Measurements from ENCODE around the gene SEZ6L.

SEZ6L gene

GRCh38 chr22:26418620-26419019 is 249.4 kb downstream of the SEZ6L start:
- Histone ChIP-seq H3K9ac (ENCODE audit: low read length in 2 of 2) (no peak overlapping the region), H3K4me1 (ENCODE audit: control insufficient read depth, insufficient read depth, low read length) (peaks cover 17% of the 10 kb centered on the region), H3K9me3 (ENCODE audit: control insufficient read depth in 2 of 2, low read length in 2 of 2) (peaks cover 0 to 3% of the 10 kb centered on the region in 2 donors), H3K27ac (ENCODE audit: low read length) (peak overlapping the region; percentile 33), H3K27me3 (ENCODE audit: control insufficient read depth in 1 of 2, insufficient read depth in 2 of 2, low read length in 2 of 2) (no peaks in the 10 kb centered on the region), H3K36me3 (ENCODE audit: control insufficient read depth in 2 of 2, insufficient read depth in 2 of 2, low read length in 2 of 2) (no peaks in the 10 kb centered on the region), H3K4me3 (ENCODE audit: low read length in 2 of 2) (no peak overlapping the region)

- Histone ChIP-seq H3K9ac (ENCODE audit: low read length in 2 of 2) (no peak overlapping the region), H3K36me3 (ENCODE audit: control insufficient read depth in 2 of 2, insufficient read depth in 2 of 2, low read length in 2 of 2) (no peaks in the 10 kb centered on the region), H3K9me3 (ENCODE audit: control insufficient read depth in 2 of 2, low read length in 2 of 2) (peaks cover 0 to 3% of the 10 kb centered on the region in 2 donors), H3K4me1 (ENCODE audit: control insufficient read depth, insufficient read depth, low read length) (peaks cover 14% of the 10 kb centered on the region), H3K4me3 (ENCODE audit: low read length in 2 of 2) (no peak overlapping the region), H3K27me3 (ENCODE audit: control insufficient read depth in 1 of 2, insufficient read depth in 2 of 2, low read length in 2 of 2) (no peaks in the 10 kb centered on the region), H3K27ac (ENCODE audit: low read length) (no peak overlapping the region)
Observed at GRCh38 chr22:26426924-26427323, 257.7 kb downstream of the SEZ6L start.

GRCh38 chr22:26428515-26429457 is 259.5 kb downstream of the SEZ6L start, which contains the start of gene ASPHD2:
TSS of gene ASPHD2 (plus strand) at chr22:26429260. CDS start at chr22:26433616, 4,356 bp downstream.
- peaks cover 14% of the 10 kb centered on the region for H3K4me1 ChIP-seq (ENCODE audit: control insufficient read depth, insufficient read depth, low read length)
- H3K4me3 ChIP-seq (ENCODE audit: low read length in 2 of 2): peak within 1 kb of the TSS; percentile 67 to 80
- peak within 1 kb of the TSS; percentile 75 for H3K27ac ChIP-seq (ENCODE audit: low read length)
- H3K9me3 ChIP-seq (ENCODE audit: control insufficient read depth in 2 of 2, low read length in 2 of 2): no peaks in the 10 kb centered on the region
- H3K9ac ChIP-seq (ENCODE audit: low read length in 2 of 2): peak within 1 kb of the TSS; percentile 69 to 84
- no peaks in the 10 kb centered on the region for H3K27me3 ChIP-seq (ENCODE audit: control insufficient read depth in 1 of 2, insufficient read depth in 2 of 2, low read length in 2 of 2)
- no peaks in the 10 kb centered on the region for H3K36me3 ChIP-seq (ENCODE audit: control insufficient read depth in 2 of 2, insufficient read depth in 2 of 2, low read length in 2 of 2)

- H3K36me3 ChIP-seq (ENCODE audit: control insufficient read depth in 2 of 2, insufficient read depth in 2 of 2, low read length in 2 of 2): no peaks in the 10 kb centered on the region
- H3K9ac ChIP-seq (ENCODE audit: low read length in 2 of 2): peak overlapping the region in 1 of 2 donors; percentile 38
- H3K4me1 ChIP-seq (ENCODE audit: control insufficient read depth, insufficient read depth, low read length): peaks cover 14% of the 10 kb centered on the region
- no peaks in the 10 kb centered on the region for H3K9me3 ChIP-seq (ENCODE audit: control insufficient read depth in 2 of 2, low read length in 2 of 2)
- peak overlapping the region in 1 of 2 donors; percentile 80 for H3K4me3 ChIP-seq (ENCODE audit: low read length in 2 of 2)
- no peaks in the 10 kb centered on the region for H3K27me3 ChIP-seq (ENCODE audit: control insufficient read depth in 1 of 2, insufficient read depth in 2 of 2, low read length in 2 of 2)
- no peak overlapping the region for H3K27ac ChIP-seq (ENCODE audit: low read length)
Observed at GRCh38 chr22:26429458-26430286, 260.4 kb downstream of the SEZ6L start.

GRCh38 chr22:26430600-26430999 is 261.3 kb downstream of the SEZ6L start:
- Histone ChIP-seq H3K27me3 (ENCODE audit: control insufficient read depth in 1 of 2, insufficient read depth in 2 of 2, low read length in 2 of 2) (no peaks in the 10 kb centered on the region), H3K4me1 (ENCODE audit: control insufficient read depth, insufficient read depth, low read length) (peaks cover 14% of the 10 kb centered on the region), H3K27ac (ENCODE audit: low read length) (no peak overlapping the region), H3K9me3 (ENCODE audit: control insufficient read depth in 2 of 2, low read length in 2 of 2) (no peaks in the 10 kb centered on the region), H3K4me3 (ENCODE audit: low read length in 2 of 2) (no peak overlapping the region), H3K9ac (ENCODE audit: low read length in 2 of 2) (no peak overlapping the region), H3K36me3 (ENCODE audit: control insufficient read depth in 2 of 2, insufficient read depth in 2 of 2, low read length in 2 of 2) (no peaks in the 10 kb centered on the region)

- H3K27me3 ChIP-seq (ENCODE audit: control insufficient read depth in 1 of 2, insufficient read depth in 2 of 2, low read length in 2 of 2): no peaks in the 10 kb centered on the region
- H3K36me3 ChIP-seq (ENCODE audit: control insufficient read depth in 2 of 2, insufficient read depth in 2 of 2, low read length in 2 of 2): no peaks in the 10 kb centered on the region
- no peaks in the 10 kb centered on the region for H3K9me3 ChIP-seq (ENCODE audit: control insufficient read depth in 2 of 2, low read length in 2 of 2)
- no peak overlapping the region for H3K9ac ChIP-seq (ENCODE audit: low read length in 2 of 2)
- no peak overlapping the region for H3K27ac ChIP-seq (ENCODE audit: low read length)
- peaks cover 14% of the 10 kb centered on the region for H3K4me1 ChIP-seq (ENCODE audit: control insufficient read depth, insufficient read depth, low read length)
- H3K4me3 ChIP-seq (ENCODE audit: low read length in 2 of 2): no peak overlapping the region
Observed at GRCh38 chr22:26431261-26431995, 262.2 kb downstream of the SEZ6L start.

GRCh38 chr22:26432619-26433311 is 263.5 kb downstream of the SEZ6L start:
- H3K4me1 ChIP-seq (ENCODE audit: control insufficient read depth, insufficient read depth, low read length): peaks cover 14% of the 10 kb centered on the region
- H3K27me3 ChIP-seq (ENCODE audit: control insufficient read depth in 1 of 2, insufficient read depth in 2 of 2, low read length in 2 of 2): no peaks in the 10 kb centered on the region
- no peaks in the 10 kb centered on the region for H3K36me3 ChIP-seq (ENCODE audit: control insufficient read depth in 2 of 2, insufficient read depth in 2 of 2, low read length in 2 of 2)
- H3K9ac ChIP-seq (ENCODE audit: low read length in 2 of 2): no peak overlapping the region
- H3K9me3 ChIP-seq (ENCODE audit: control insufficient read depth in 2 of 2, low read length in 2 of 2): no peaks in the 10 kb centered on the region
- H3K4me3 ChIP-seq (ENCODE audit: low read length in 2 of 2): no peak overlapping the region
- H3K27ac ChIP-seq (ENCODE audit: low read length): no peak overlapping the region
